ENCODE data around the gene ZNF341.

The ZNF341 gene

GRCh38 chr20:33701629-33702450 is 30.0 kb upstream of the ZNF341 start:
- no peak overlapping the region for H3K9ac ChIP-seq (ENCODE audit: low read depth in 1 of 2, low read length in 2 of 2)
- peaks cover 2 to 4% of the 10 kb centered on the region in 2 donors for H3K36me3 ChIP-seq (ENCODE audit: control insufficient read depth in 2 of 2, insufficient read depth in 2 of 2, low read length in 2 of 2)
- no peaks in the 10 kb centered on the region for H3K4me1 ChIP-seq (ENCODE audit: control insufficient read depth in 2 of 2, insufficient read depth in 2 of 2, low read length in 2 of 2)
- H3K27ac ChIP-seq (ENCODE audit: low read depth in 2 of 2, low read length in 2 of 2) = no peak overlapping the region
- H3K9me3 ChIP-seq (ENCODE audit: control insufficient read depth in 2 of 2, low read length in 2 of 2) = no peaks in the 10 kb centered on the region
- H3K4me3 ChIP-seq (ENCODE audit: low read length in 2 of 2) = no peak overlapping the region
- no peaks in the 10 kb centered on the region for H3K27me3 ChIP-seq (ENCODE audit: control insufficient read depth in 2 of 2, insufficient read depth in 2 of 2, low read length in 2 of 2)

GRCh38 chr20:33702861-33703260 is 28.9 kb upstream of the ZNF341 start:
- Histone ChIP-seq H3K9me3 (ENCODE audit: control insufficient read depth in 2 of 2, low read length in 2 of 2) (no peaks in the 10 kb centered on the region), H3K9ac (ENCODE audit: low read depth in 1 of 2, low read length in 2 of 2) (no peak overlapping the region), H3K4me1 (ENCODE audit: control insufficient read depth in 2 of 2, insufficient read depth in 2 of 2, low read length in 2 of 2) (no peaks in the 10 kb centered on the region), H3K27ac (ENCODE audit: low read depth in 2 of 2, low read length in 2 of 2) (no peak overlapping the region), H3K36me3 (ENCODE audit: control insufficient read depth in 2 of 2, insufficient read depth in 2 of 2, low read length in 2 of 2) (peaks cover 7 to 11% of the 10 kb centered on the region in 2 donors), H3K27me3 (ENCODE audit: control insufficient read depth in 2 of 2, insufficient read depth in 2 of 2, low read length in 2 of 2) (no peaks in the 10 kb centered on the region), H3K4me3 (ENCODE audit: low read length in 2 of 2) (no peak overlapping the region)

GRCh38 chr20:33703498-33704137 is 28.2 kb upstream of the ZNF341 start:
- Histone ChIP-seq H3K4me1 (ENCODE audit: control insufficient read depth in 2 of 2, insufficient read depth in 2 of 2, low read length in 2 of 2) (no peaks in the 10 kb centered on the region), H3K36me3 (ENCODE audit: control insufficient read depth in 2 of 2, insufficient read depth in 2 of 2, low read length in 2 of 2) (peaks cover 7 to 11% of the 10 kb centered on the region in 2 donors), H3K9ac (ENCODE audit: low read depth in 1 of 2, low read length in 2 of 2) (no peak overlapping the region), H3K27me3 (ENCODE audit: control insufficient read depth in 2 of 2, insufficient read depth in 2 of 2, low read length in 2 of 2) (no peaks in the 10 kb centered on the region), H3K9me3 (ENCODE audit: control insufficient read depth in 2 of 2, low read length in 2 of 2) (no peaks in the 10 kb centered on the region), H3K4me3 (ENCODE audit: low read length in 2 of 2) (no peak overlapping the region), H3K27ac (ENCODE audit: low read depth in 2 of 2, low read length in 2 of 2) (no peak overlapping the region)

DNA sequence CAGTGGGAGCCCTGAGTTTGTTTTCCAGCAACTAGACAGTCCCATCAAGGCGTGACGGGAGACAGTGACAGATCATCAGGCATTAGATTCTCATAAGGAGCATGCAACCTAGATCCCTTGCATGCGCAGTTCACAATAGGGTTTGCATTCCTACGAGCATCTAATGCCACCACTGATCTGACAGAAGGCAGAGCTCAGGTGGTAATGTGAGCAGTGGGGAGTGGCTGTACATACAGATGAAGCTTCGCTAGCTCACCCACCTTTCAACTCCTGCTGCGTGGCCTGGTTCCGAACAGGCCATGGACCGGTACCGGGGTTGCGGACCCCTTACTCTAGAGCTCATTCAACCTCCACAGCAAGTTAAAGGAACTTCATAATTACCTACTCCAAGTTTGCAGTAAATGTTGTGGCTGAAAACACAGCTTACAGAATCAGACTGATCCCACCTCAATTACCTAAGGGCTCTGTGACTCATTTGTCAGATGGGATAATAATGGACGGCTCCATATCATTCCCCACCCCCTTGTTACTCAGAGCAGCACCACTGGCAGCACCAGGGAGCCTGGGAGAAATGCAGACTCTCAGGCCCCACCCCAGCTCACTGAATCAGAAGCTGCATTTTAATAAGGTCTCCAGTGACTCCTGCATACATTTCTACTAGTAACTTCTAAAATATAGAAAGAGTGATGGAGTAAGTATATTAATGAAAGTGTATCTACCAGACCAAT is 27.4 kb upstream of the ZNF341 start:
- H3K4me1 ChIP-seq (ENCODE audit: control insufficient read depth in 2 of 2, insufficient read depth in 2 of 2, low read length in 2 of 2) = no peaks in the 10 kb centered on the region
- H3K9me3 ChIP-seq (ENCODE audit: control insufficient read depth in 2 of 2, low read length in 2 of 2) = no peaks in the 10 kb centered on the region
- peaks cover 7 to 11% of the 10 kb centered on the region in 2 donors for H3K36me3 ChIP-seq (ENCODE audit: control insufficient read depth in 2 of 2, insufficient read depth in 2 of 2, low read length in 2 of 2)
- H3K4me3 ChIP-seq (ENCODE audit: low read length in 2 of 2) = no peak overlapping the region
- H3K27me3 ChIP-seq (ENCODE audit: control insufficient read depth in 2 of 2, insufficient read depth in 2 of 2, low read length in 2 of 2) = no peaks in the 10 kb centered on the region
- H3K27ac ChIP-seq (ENCODE audit: low read depth in 2 of 2, low read length in 2 of 2) = no peak overlapping the region
- no peak overlapping the region for H3K9ac ChIP-seq (ENCODE audit: low read depth in 1 of 2, low read length in 2 of 2)

DNA sequence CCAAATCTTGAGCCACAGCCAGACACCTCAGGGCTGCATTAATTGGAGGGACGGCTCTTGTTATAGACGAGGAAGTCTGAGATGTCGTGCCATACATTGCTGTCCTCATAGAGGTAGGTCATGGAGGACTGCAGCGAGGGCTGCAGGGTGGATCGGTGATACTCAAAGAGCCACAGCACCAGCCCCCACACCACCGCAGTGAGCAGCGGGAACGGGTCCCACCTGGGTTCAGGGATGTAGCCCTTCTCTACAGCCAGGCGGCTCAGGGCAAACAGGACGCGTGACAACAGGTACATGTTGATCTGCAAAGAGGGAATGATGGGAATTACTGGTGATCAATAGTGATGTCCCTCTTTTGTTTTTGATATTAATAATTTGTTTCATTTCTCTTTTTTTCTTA is 24.1 kb upstream of the ZNF341 start:
- no peaks in the 10 kb centered on the region for H3K27me3 ChIP-seq (ENCODE audit: control insufficient read depth in 2 of 2, insufficient read depth in 2 of 2, low read length in 2 of 2)
- peaks cover 7 to 18% of the 10 kb centered on the region in 2 donors for H3K36me3 ChIP-seq (ENCODE audit: control insufficient read depth in 2 of 2, insufficient read depth in 2 of 2, low read length in 2 of 2)
- H3K4me3 ChIP-seq (ENCODE audit: low read length in 2 of 2) = no peak overlapping the region
- no peaks in the 10 kb centered on the region for H3K4me1 ChIP-seq (ENCODE audit: control insufficient read depth in 2 of 2, insufficient read depth in 2 of 2, low read length in 2 of 2)
- H3K9ac ChIP-seq (ENCODE audit: low read depth in 1 of 2, low read length in 2 of 2) = no peak overlapping the region
- no peak overlapping the region for H3K27ac ChIP-seq (ENCODE audit: low read depth in 2 of 2, low read length in 2 of 2)
- no peaks in the 10 kb centered on the region for H3K9me3 ChIP-seq (ENCODE audit: control insufficient read depth in 2 of 2, low read length in 2 of 2)

DNA sequence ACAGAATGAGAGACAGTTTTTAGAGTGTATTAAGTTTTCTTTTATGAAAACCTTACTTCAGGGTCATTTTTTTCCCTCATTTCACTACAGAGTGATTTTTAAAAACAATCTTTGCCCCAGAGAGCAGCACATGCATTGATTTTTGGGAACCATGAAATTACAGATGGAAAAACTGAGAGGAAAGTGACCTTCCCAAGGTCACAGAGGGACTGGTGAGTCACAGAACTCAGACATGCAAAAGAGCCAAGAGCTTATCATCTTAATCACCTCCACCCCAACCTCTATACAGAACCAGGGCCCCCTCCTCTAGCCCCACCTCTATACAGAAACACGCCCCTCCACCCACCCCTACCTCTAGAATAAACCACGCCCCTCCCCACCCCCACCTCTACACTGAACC is 22.4 kb upstream of the ZNF341 start:
- H3K9ac ChIP-seq (ENCODE audit: low read depth in 1 of 2, low read length in 2 of 2) = no peak overlapping the region
- no peak overlapping the region for H3K27ac ChIP-seq (ENCODE audit: low read depth in 2 of 2, low read length in 2 of 2)
- H3K27me3 ChIP-seq (ENCODE audit: control insufficient read depth in 2 of 2, insufficient read depth in 2 of 2, low read length in 2 of 2) = no peaks in the 10 kb centered on the region
- no peaks in the 10 kb centered on the region for H3K4me1 ChIP-seq (ENCODE audit: control insufficient read depth in 2 of 2, insufficient read depth in 2 of 2, low read length in 2 of 2)
- no peaks in the 10 kb centered on the region for H3K9me3 ChIP-seq (ENCODE audit: control insufficient read depth in 2 of 2, low read length in 2 of 2)
- H3K36me3 ChIP-seq (ENCODE audit: control insufficient read depth in 2 of 2, insufficient read depth in 2 of 2, low read length in 2 of 2) = peaks cover 19 to 31% of the 10 kb centered on the region in 2 donors
- H3K4me3 ChIP-seq (ENCODE audit: low read length in 2 of 2) = no peak overlapping the region

DNA sequence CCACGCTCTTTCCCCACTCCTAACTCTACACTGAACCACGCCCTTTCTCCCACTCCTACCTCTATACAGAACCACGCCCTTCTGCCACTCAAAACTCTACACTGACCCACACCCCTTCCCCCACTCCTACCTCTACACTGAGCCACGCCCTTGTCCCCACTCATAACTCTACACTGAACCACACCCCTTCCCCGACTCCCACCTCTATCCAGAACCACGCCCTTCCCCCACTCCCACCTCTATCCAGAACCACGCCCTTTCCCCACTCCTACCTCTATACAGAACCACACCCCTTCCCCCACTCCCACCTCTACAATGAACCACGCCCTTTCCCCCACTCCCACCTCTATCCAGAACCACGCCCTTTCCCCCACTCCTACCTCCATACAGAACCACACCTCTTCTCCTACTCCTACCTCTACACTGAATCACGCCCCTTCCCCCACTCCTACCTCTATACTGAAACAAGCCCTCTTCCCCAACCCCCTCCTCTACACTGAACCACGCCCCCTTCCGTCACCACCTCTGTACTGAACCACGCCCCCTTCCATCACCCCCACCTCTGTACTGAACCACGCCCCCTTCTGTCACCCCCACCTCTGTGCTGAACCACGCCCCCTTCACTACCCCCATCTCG is 21.8 kb upstream of the ZNF341 start:
- no peak overlapping the region for H3K4me3 ChIP-seq (ENCODE audit: low read length in 2 of 2)
- H3K9me3 ChIP-seq (ENCODE audit: control insufficient read depth in 2 of 2, low read length in 2 of 2) = no peaks in the 10 kb centered on the region
- no peak overlapping the region for H3K27ac ChIP-seq (ENCODE audit: low read depth in 2 of 2, low read length in 2 of 2)
- H3K4me1 ChIP-seq (ENCODE audit: control insufficient read depth in 2 of 2, insufficient read depth in 2 of 2, low read length in 2 of 2) = no peaks in the 10 kb centered on the region
- H3K36me3 ChIP-seq (ENCODE audit: control insufficient read depth in 2 of 2, insufficient read depth in 2 of 2, low read length in 2 of 2) = peaks cover 19 to 31% of the 10 kb centered on the region in 2 donors
- H3K9ac ChIP-seq (ENCODE audit: low read depth in 1 of 2, low read length in 2 of 2) = no peak overlapping the region
- no peaks in the 10 kb centered on the region for H3K27me3 ChIP-seq (ENCODE audit: control insufficient read depth in 2 of 2, insufficient read depth in 2 of 2, low read length in 2 of 2)

DNA sequence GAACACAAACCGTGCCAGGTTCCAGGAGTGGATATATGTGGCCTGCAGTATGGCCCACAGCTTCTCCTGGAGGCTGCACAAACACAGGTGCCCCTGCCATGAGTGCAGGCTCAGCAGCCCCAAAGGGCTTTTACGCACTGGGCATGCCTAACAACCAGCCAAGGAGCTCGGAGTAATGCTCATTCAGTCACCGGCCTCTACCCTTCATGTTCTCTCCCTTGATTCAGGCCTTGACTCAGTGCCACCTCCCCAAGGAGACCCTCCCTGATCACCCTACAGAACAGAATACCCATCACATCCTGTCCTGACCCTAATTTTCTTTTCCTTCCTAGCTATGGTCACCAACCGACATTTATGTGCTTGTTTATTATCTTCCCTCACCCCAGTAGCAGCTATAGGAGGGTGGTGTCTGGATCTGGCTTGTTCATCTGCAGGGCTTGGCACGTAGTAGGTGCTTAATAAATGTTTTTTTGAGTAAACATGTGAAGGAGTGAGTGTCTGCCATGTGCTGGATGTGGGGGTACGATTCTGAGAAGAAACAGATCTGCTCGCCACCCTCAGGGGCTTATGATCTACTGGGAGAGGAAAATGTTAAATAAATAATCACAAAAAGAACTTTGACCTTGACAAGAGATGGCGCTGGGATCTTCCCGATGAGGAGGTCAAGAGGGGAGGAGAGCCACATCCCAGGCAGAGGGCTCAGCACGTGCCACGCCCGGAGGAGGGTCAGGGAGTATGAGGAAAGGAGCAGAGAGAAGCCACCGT is 20.9 kb upstream of the ZNF341 start:
- Histone ChIP-seq H3K36me3 (ENCODE audit: control insufficient read depth in 2 of 2, insufficient read depth in 2 of 2, low read length in 2 of 2) (peaks cover 19 to 31% of the 10 kb centered on the region in 2 donors), H3K4me1 (ENCODE audit: control insufficient read depth in 2 of 2, insufficient read depth in 2 of 2, low read length in 2 of 2) (no peaks in the 10 kb centered on the region), H3K9me3 (ENCODE audit: control insufficient read depth in 2 of 2, low read length in 2 of 2) (no peaks in the 10 kb centered on the region), H3K4me3 (ENCODE audit: low read length in 2 of 2) (no peak overlapping the region), H3K27me3 (ENCODE audit: control insufficient read depth in 2 of 2, insufficient read depth in 2 of 2, low read length in 2 of 2) (no peaks in the 10 kb centered on the region), H3K27ac (ENCODE audit: low read depth in 2 of 2, low read length in 2 of 2) (no peak overlapping the region), H3K9ac (ENCODE audit: low read depth in 1 of 2, low read length in 2 of 2) (no peak overlapping the region)

GRCh38 chr20:33711446-33711738 is 20.4 kb upstream of the ZNF341 start:
- H3K4me1 ChIP-seq (ENCODE audit: control insufficient read depth in 2 of 2, insufficient read depth in 2 of 2, low read length in 2 of 2) = no peaks in the 10 kb centered on the region
- H3K4me3 ChIP-seq (ENCODE audit: low read length in 2 of 2) = no peak overlapping the region
- H3K36me3 ChIP-seq (ENCODE audit: control insufficient read depth in 2 of 2, insufficient read depth in 2 of 2, low read length in 2 of 2) = peaks cover 17 to 30% of the 10 kb centered on the region in 2 donors
- no peak overlapping the region for H3K27ac ChIP-seq (ENCODE audit: low read depth in 2 of 2, low read length in 2 of 2)
- H3K27me3 ChIP-seq (ENCODE audit: control insufficient read depth in 2 of 2, insufficient read depth in 2 of 2, low read length in 2 of 2) = no peaks in the 10 kb centered on the region
- no peaks in the 10 kb centered on the region for H3K9me3 ChIP-seq (ENCODE audit: control insufficient read depth in 2 of 2, low read length in 2 of 2)
- H3K9ac ChIP-seq (ENCODE audit: low read depth in 1 of 2, low read length in 2 of 2) = no peak overlapping the region
